GM23338 (cell line): Measurements from ENCODE around the gene FGFBP1.

Source experiments
- CREB1 ChIP-seq: fragments of 250-450 bp; sonication (Bioruptor Pico); IDR thresholded peaks from 2 replicates; pipeline ENCODE4 v1.5.0; 2020; ENCODE audit warnings: low read depth, mild to moderate bottlenecking, moderate library complexity
- EZH2 ChIP-seq: fragments of 200-600 bp; sonication (generic); IDR thresholded peaks from one replicate; pipeline ENCODE4 v1.8.0; 2017; ENCODE audit warnings: antibody characterized with exemption, mild to moderate bottlenecking, low read depth; ENCODE audit not compliant: unreplicated experiment
- EZH2phosphoT487 ChIP-seq: fragments of 200-600 bp; sonication (generic); IDR thresholded peaks from one replicate; pipeline ENCODE4 v1.8.1; 2018; ENCODE audit warnings: antibody characterized with exemption; ENCODE audit not compliant: unreplicated experiment
- NANOG ChIP-seq: IDR thresholded peaks from 2 replicates; pipeline ENCODE4 v1.6.1; 2016; ENCODE audit warnings: antibody characterized with exemption, borderline replicate concordance
- POLR2AphosphoS5 ChIP-seq: IDR thresholded peaks from 2 replicates; pipeline ENCODE4 v1.6.1; 2016; ENCODE audit warnings: antibody characterized with exemption, low read depth
- TF ChIP-seq, protein P1 (sequence below), 2 experiments: fragments of 200-600 bp in 1 of 2; sonication (generic) in 1 of 2; conservative IDR thresholded peaks; 2 replicates each; pipeline versions ENCODE4 v1.5.1 to v1.6.1; 2016 to 2017; ENCODE audit warnings: antibody characterized with exemption in 2 of 2, low read depth in 2 of 2, mild to moderate bottlenecking in 2 of 2, moderate library complexity in 1 of 2
- TF ChIP-seq, protein P2 (sequence below): IDR thresholded peaks from one replicate; pipeline ENCODE4 v1.6.1; 2018; ENCODE audit warnings: antibody characterized with exemption; ENCODE audit not compliant: unreplicated experiment

DNA sequence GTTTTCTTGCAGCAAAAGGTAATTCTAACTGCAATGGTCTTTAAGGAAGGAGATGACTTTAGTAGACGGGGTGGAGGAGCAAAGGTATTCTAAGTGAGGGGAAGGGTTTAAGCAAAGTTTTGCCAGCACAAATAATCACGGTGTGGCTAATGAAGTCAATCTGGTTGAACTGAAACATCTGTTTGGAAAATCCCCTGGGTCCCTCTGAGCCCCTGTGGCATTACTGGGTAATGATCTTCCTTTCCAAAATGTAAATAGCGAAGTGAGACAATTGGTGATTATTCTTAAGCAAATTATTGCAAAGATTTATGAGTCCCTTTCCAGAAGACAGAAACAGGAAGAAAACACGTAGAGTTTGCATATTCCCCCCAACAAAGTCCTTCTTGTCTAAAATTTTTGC, 47.2 kb downstream of the FGFBP1 start:
- TF ChIP-seq, protein P1, sequence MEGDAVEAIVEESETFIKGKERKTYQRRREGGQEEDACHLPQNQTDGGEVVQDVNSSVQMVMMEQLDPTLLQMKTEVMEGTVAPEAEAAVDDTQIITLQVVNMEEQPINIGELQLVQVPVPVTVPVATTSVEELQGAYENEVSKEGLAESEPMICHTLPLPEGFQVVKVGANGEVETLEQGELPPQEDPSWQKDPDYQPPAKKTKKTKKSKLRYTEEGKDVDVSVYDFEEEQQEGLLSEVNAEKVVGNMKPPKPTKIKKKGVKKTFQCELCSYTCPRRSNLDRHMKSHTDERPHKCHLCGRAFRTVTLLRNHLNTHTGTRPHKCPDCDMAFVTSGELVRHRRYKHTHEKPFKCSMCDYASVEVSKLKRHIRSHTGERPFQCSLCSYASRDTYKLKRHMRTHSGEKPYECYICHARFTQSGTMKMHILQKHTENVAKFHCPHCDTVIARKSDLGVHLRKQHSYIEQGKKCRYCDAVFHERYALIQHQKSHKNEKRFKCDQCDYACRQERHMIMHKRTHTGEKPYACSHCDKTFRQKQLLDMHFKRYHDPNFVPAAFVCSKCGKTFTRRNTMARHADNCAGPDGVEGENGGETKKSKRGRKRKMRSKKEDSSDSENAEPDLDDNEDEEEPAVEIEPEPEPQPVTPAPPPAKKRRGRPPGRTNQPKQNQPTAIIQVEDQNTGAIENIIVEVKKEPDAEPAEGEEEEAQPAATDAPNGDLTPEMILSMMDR (conservative IDR thresholded peaks at IDR 0.05; ENCODE audit: low read depth in 2 of 2), result no peak
- TF ChIP-seq POLR2AphosphoS5 (no peak), EZH2 (no peak), EZH2phosphoT487 (no peak), CREB1 (CRISPR knock-in tag) (no peak), NANOG (no peak)
- TF ChIP-seq, protein P2, sequence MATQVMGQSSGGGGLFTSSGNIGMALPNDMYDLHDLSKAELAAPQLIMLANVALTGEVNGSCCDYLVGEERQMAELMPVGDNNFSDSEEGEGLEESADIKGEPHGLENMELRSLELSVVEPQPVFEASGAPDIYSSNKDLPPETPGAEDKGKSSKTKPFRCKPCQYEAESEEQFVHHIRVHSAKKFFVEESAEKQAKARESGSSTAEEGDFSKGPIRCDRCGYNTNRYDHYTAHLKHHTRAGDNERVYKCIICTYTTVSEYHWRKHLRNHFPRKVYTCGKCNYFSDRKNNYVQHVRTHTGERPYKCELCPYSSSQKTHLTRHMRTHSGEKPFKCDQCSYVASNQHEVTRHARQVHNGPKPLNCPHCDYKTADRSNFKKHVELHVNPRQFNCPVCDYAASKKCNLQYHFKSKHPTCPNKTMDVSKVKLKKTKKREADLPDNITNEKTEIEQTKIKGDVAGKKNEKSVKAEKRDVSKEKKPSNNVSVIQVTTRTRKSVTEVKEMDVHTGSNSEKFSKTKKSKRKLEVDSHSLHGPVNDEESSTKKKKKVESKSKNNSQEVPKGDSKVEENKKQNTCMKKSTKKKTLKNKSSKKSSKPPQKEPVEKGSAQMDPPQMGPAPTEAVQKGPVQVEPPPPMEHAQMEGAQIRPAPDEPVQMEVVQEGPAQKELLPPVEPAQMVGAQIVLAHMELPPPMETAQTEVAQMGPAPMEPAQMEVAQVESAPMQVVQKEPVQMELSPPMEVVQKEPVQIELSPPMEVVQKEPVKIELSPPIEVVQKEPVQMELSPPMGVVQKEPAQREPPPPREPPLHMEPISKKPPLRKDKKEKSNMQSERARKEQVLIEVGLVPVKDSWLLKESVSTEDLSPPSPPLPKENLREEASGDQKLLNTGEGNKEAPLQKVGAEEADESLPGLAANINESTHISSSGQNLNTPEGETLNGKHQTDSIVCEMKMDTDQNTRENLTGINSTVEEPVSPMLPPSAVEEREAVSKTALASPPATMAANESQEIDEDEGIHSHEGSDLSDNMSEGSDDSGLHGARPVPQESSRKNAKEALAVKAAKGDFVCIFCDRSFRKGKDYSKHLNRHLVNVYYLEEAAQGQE, result no peak
